ENCODE data around the gene FAM234B.
"Not testable (repeated sequence)": the region's sequence is repeated elsewhere in the genome, so short reads cannot be mapped to it uniquely, and the experiment has no call there.

FAM234B gene

DNA sequence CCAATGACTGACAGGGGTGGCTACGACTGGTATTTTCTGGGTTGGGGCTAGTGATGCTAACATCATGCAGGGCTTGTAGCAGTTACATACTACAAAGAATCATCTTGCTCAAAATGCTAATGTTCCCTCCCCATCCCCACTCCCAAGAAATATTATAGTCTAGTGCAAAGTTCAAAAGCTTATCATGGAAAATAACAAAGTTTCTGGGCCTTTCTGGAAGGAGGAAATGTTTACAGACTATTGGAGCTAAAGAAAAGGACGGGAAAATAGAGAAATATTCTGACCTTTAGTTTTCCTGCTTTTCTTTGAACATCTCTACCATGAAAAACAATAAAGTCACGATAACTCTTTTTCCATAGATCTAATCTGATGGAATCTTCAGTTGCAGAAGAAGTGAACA, 36.1 kb downstream of the FAM234B start:
- no peak overlapping the region for H3K4me3 ChIP-seq (ENCODE audit: low read depth, low read length)
- TF ChIP-seq, protein P1, sequence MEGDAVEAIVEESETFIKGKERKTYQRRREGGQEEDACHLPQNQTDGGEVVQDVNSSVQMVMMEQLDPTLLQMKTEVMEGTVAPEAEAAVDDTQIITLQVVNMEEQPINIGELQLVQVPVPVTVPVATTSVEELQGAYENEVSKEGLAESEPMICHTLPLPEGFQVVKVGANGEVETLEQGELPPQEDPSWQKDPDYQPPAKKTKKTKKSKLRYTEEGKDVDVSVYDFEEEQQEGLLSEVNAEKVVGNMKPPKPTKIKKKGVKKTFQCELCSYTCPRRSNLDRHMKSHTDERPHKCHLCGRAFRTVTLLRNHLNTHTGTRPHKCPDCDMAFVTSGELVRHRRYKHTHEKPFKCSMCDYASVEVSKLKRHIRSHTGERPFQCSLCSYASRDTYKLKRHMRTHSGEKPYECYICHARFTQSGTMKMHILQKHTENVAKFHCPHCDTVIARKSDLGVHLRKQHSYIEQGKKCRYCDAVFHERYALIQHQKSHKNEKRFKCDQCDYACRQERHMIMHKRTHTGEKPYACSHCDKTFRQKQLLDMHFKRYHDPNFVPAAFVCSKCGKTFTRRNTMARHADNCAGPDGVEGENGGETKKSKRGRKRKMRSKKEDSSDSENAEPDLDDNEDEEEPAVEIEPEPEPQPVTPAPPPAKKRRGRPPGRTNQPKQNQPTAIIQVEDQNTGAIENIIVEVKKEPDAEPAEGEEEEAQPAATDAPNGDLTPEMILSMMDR (IDR thresholded peaks at IDR 0.05; ENCODE audit: borderline replicate concordance, insufficient read depth, low read depth, low read length) = no peak

DNA sequence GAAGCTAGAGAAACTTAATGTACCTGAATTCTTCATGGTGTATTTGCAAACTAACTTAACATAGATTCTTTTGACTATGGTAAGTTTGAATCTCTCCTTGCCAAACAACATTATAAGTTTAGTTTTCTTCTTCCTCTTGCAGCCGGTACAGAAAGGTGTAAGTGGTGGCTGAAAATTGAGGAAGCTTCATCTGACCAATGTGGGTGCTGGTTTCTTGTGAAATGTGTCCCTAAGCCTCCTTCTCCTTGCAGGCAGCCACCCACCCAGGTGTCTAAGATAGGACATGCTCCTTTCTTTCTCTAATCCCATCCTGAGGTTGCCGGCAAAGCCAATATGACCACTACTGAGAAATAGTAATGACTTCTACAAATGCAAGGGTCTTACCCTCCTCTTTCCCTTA, 38.7 kb downstream of the FAM234B start:
- TF ChIP-seq, protein P1 (IDR thresholded peaks at IDR 0.05; ENCODE audit: borderline replicate concordance, insufficient read depth, low read depth, low read length) = no peak
- no peak overlapping the region for H3K4me3 ChIP-seq (ENCODE audit: low read depth, low read length)

DNA sequence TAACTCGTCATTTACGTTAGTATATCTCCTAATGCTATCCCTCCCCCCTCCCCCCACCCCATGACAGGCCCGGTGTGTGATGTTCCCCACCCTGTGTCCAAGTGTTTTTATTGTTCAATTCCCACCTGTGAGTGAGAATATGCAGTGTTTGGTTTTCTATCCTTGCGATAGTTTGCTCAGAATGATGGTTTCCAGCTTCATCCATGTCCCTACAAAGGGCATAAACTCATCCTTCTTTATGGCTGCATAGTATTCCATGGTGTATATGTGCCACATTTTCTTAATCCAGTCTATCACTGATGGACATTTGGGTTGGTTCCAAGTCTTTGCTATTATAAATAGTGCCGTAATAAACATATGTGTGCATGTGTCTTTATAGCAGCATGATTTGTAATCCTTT, 39.5 kb downstream of the FAM234B start:
- H3K4me3 ChIP-seq (ENCODE audit: low read depth, low read length) = not testable (repeated sequence)

DNA sequence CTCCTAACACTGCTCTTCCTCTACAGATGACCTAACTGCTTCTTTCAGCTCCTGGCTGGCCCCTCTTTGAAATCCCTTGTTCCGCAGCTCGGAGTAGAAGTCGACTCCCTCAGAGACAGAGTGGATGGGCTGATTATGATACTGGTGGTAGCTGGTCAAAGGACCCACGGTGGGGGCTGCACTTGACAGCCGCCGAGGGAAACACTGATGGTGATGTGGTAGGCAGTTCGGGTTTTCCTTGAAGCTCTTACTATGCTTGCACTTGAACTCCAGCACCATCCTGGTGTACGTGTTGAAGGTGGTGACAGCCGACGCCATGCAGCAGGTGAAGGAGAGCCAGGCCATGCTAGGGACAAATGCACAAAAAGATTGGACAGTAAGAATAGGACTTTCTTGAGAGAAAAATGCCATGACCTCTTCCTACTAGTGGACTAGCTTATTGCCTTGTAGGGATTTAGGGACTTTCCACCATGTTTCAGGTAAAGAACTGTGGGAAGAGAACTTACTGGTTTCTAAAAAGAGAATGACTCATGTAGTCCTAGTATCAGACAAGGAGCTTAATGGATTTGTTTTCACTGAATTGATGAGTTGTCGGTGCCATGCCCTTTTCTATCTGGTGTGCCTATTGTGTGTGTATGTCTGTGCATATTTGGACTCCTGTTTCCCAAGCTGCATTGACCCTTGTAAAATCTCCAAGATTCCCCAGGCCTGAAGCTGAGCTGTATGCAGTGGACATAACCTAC, 40.9 kb downstream of the FAM234B start:
- TF ChIP-seq, protein P1 (IDR thresholded peaks at IDR 0.05; ENCODE audit: borderline replicate concordance, insufficient read depth, low read depth, low read length) = no peak
- no peak overlapping the region for H3K4me3 ChIP-seq (ENCODE audit: low read depth, low read length)

DNA sequence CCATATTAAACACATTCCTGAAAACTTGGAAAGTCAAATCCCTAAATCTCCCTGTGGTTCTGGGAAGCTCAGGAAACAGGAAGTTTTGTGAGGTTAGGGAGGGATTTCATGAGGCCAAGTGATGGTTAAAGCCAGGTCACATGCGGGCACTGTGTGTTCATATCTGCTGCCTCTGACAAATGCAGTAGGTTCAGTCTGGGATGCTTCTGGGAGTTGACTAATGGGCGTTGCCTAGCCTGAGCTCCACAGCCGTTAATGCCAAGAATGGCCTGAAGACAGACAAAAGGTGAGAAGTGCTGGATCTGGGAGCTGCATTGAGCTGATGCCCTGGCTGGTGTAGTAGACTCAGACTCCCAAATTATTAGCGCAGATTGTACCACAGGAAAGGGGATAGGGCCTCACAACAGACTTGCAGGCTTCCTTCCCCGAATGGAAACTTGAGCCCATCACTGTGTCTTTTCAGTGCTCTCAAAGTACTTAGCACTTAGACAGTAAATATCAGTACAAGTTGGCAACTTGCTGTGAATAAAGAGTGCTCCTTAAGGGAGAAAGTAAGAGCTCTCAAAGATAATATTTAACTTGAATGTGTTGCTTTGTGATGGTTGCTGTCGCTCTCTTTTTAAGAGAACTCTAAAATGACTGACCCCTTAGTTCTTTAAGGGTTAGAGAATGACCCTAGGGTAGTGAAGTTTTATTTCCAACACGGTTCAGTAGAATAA, 41.9 kb downstream of the FAM234B start:
- H3K4me3 ChIP-seq (ENCODE audit: low read depth, low read length) = no peak overlapping the region
- TF ChIP-seq, protein P1 (IDR thresholded peaks at IDR 0.05; ENCODE audit: borderline replicate concordance, insufficient read depth, low read depth, low read length) = no peak

DNA sequence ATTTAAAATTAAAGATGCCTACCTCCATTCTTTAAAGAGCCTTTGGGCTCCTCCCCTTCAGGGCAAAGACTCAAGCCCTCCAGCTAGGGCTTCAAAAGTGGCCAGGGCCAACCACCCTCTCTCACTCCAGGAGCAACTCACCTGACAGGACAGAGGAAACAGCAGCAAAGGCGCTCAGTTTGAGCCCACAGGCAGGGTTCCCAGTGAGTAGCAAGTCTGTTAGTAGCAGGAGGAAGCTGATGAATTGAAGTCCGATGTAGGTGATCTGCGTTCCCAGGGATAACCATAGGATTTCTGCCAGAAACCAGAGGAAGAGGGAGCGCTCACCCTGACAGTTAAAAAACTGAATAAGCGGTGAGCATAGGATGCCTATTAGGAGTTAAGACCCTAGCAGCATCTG, 43.6 kb downstream of the FAM234B start:
- no peak overlapping the region for H3K4me3 ChIP-seq (ENCODE audit: low read depth, low read length)
- TF ChIP-seq, protein P1 (IDR thresholded peaks at IDR 0.05; ENCODE audit: borderline replicate concordance, insufficient read depth, low read depth, low read length) = no peak

DNA sequence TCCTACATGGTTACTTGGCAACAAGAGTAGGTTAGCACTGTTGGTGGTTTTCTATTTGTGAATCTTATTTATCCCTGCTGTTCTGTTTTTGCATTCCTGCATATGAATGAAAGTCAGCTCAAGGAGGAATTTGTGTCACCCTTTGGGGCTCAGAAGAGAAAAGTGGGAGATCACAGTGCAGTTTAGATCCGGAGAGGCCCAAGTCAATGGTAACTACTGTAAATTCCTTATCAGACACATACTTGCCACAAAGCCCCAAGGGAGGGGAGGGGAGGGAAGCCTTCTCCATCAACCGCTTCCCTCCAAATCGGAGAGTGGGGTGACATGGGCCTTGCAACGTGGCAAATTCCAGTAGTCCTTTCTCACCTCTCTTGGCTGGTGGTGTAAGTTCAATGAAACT, 44.3 kb downstream of the FAM234B start:
- H3K4me3 ChIP-seq (ENCODE audit: low read depth, low read length) = no peak overlapping the region
- TF ChIP-seq, protein P1 (IDR thresholded peaks at IDR 0.05; ENCODE audit: borderline replicate concordance, insufficient read depth, low read depth, low read length) = no peak
